Measurements from ENCODE around the gene CLIP4.

GRCh38 chr2:29206941-29207340, 91.7 kb downstream of the CLIP4 start:
- no peak for TF ChIP-seq RBM39 (IDR thresholded peaks at IDR 0.05; ENCODE audit: low read depth, low read length, poor library complexity, severe bottlenecking)
- TF ChIP-seq CTCF (CRISPR knock-in tag; IDR thresholded peaks at IDR 0.05), result 0 out of 2 replicates have a peak, but pooled peaks have one; percentile 16
- TF ChIP-seq TEAD2 (CRISPR knock-in tag; IDR thresholded peaks at IDR 0.05), result no peak
- TF ChIP-seq YY1 (IDR thresholded peaks at IDR 0.05; ENCODE audit: insufficient read depth, insufficient replicate concordance, low read depth, low read length), result no peak
- TF ChIP-seq REST (IDR thresholded peaks at IDR 0.05; ENCODE audit: borderline replicate concordance in 1 of 2, low read depth in 1 of 2, low read length in 2 of 2), result no peak
- no peak for TF ChIP-seq PAX8 (CRISPR knock-in tag; IDR thresholded peaks at IDR 0.05; ENCODE audit: borderline replicate concordance)
- no peak for TF ChIP-seq JDP2 (CRISPR knock-in tag; IDR thresholded peaks at IDR 0.05; ENCODE audit: borderline replicate concordance)
